ENCODE measurements around the gene OTOA.

DNA sequence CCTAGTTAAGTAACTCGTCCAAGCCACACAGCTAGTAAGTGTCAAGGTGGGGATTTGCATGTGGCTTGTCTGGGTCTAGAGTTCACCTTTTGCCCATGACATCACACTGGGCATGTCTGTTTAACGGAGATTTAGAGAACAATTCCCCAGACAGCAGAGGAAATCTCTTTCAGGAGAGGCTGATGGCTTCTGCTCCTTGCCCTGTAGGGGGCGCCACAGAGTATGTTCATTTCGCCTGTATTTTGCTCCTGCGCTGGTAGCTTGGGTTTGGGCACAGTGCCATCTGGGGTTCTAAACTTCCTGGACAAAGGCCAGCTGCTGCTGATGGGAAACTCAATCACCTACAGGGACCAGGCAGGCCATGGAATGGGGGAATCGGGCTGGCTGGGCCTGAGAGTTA lies 20.4 kb downstream of the OTOA start:
- TF ChIP-seq POLR2A (IDR thresholded peaks at IDR 0.05) = no peak
- TF ChIP-seq, protein P1, sequence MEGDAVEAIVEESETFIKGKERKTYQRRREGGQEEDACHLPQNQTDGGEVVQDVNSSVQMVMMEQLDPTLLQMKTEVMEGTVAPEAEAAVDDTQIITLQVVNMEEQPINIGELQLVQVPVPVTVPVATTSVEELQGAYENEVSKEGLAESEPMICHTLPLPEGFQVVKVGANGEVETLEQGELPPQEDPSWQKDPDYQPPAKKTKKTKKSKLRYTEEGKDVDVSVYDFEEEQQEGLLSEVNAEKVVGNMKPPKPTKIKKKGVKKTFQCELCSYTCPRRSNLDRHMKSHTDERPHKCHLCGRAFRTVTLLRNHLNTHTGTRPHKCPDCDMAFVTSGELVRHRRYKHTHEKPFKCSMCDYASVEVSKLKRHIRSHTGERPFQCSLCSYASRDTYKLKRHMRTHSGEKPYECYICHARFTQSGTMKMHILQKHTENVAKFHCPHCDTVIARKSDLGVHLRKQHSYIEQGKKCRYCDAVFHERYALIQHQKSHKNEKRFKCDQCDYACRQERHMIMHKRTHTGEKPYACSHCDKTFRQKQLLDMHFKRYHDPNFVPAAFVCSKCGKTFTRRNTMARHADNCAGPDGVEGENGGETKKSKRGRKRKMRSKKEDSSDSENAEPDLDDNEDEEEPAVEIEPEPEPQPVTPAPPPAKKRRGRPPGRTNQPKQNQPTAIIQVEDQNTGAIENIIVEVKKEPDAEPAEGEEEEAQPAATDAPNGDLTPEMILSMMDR (IDR thresholded peaks at IDR 0.05) = peak in 4 of 5 experiments; percentile 20 to 35 (median 24)

Measured in transverse colon (tissue), 3 donors.